ENCODE results near the gene ESX1.

- no peak for TF ChIP-seq MAX (IDR thresholded peaks at IDR 0.05; ENCODE audit: insufficient read depth, insufficient read length)
- TF ChIP-seq POLR2AphosphoS5 (IDR thresholded peaks at IDR 0.05; ENCODE audit: insufficient read depth, low read depth, low read length), result no peak
Observed at GRCh38 chrX:104295636-104296035, 40.9 kb upstream of the ESX1 start.

Measured in endothelial cell of umbilical vein (primary cell).